ENCODE data around the gene ENPP1. TPM values are rescaled to one million over a fixed set of nuclear protein-coding genes. Genes with fewer than 3 reads are reported as not detected.

Gene ENPP1
- total RNA-seq, 1 donor: 16.3 TPM

DNA sequence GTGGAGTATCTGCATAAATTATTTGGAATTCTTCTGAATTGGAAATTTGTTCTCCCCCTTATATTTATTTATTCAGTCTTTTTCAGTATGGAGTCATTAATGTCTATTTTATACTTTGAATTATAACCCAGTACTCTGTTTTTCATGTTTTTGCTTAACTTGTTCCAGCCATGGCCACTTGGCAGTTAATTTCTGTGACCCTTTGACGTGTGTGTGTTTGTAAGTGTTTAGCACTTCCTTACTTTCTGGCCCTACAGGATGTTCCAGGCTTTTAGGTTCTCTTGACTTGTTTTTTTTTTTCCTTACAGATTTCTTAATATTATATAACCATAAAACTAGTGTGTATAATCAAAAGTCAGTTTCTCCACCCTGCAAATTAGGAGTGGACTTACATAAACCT lies 24.1 kb downstream of the ENPP1 start:
- TF ChIP-seq, protein P1, sequence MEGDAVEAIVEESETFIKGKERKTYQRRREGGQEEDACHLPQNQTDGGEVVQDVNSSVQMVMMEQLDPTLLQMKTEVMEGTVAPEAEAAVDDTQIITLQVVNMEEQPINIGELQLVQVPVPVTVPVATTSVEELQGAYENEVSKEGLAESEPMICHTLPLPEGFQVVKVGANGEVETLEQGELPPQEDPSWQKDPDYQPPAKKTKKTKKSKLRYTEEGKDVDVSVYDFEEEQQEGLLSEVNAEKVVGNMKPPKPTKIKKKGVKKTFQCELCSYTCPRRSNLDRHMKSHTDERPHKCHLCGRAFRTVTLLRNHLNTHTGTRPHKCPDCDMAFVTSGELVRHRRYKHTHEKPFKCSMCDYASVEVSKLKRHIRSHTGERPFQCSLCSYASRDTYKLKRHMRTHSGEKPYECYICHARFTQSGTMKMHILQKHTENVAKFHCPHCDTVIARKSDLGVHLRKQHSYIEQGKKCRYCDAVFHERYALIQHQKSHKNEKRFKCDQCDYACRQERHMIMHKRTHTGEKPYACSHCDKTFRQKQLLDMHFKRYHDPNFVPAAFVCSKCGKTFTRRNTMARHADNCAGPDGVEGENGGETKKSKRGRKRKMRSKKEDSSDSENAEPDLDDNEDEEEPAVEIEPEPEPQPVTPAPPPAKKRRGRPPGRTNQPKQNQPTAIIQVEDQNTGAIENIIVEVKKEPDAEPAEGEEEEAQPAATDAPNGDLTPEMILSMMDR (IDR thresholded peaks at IDR 0.05; ENCODE audit: extremely low read depth, low read depth, low read length): no peak
- Histone ChIP-seq H3K27me3 (ENCODE audit: insufficient read depth, low read length) (no peaks in the 10 kb centered on the region), H4K20me1 (ENCODE audit: insufficient read depth, low read length) (peaks cover 3% of the 10 kb centered on the region), H3K36me3 (ENCODE audit: insufficient read depth, low read length) (peaks cover 6% of the 10 kb centered on the region), H3K4me1 (ENCODE audit: insufficient read depth, low read length) (peaks cover 20% of the 10 kb centered on the region), H3K27ac (ENCODE audit: low read depth, low read length) (peak overlapping the region; percentile 77), H3K9me3 (ENCODE audit: low read depth, low read length) (no peaks in the 10 kb centered on the region), H3K79me2 (ENCODE audit: insufficient read depth, low read length) (peaks cover 57% of the 10 kb centered on the region), H3K4me3 (ENCODE audit: insufficient read depth, low read length) (no peak overlapping the region), H3K4me2 (ENCODE audit: insufficient read depth, low read length) (no peak overlapping the region), H2AFZ (ENCODE audit: low read length) (no peak overlapping the region)
- DNase-seq (ENCODE audit: insufficient read length, low spot score, missing footprints): no peak

DNA sequence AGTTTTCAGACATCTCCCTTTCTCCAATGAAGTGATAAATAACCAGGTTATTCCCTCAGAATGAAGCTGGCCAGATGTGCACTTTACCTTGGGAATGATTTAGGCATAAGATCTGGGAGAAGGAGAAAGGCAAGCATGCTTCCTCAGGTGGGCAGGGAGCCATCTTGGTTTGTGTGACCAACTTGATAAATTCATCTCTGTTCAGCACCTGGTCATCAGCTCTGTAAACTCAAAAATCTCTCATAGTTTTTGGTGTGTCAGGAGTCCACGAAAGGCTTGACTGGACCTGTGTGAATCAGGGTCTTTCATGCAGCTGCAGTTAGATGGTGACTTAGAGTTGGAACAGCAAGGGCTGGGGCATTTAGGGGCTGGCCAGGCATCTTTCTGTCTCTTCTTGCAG lies 24.5 kb downstream of the ENPP1 start:
- Histone ChIP-seq H4K20me1 (ENCODE audit: insufficient read depth, low read length) (peaks cover 3% of the 10 kb centered on the region), H3K4me2 (ENCODE audit: insufficient read depth, low read length) (no peak overlapping the region), H3K9me3 (ENCODE audit: low read depth, low read length) (no peaks in the 10 kb centered on the region), H3K79me2 (ENCODE audit: insufficient read depth, low read length) (peaks cover 54% of the 10 kb centered on the region), H3K4me1 (ENCODE audit: insufficient read depth, low read length) (peaks cover 20% of the 10 kb centered on the region), H3K36me3 (ENCODE audit: insufficient read depth, low read length) (peaks cover 1% of the 10 kb centered on the region), H3K4me3 (ENCODE audit: insufficient read depth, low read length) (no peak overlapping the region), H3K27ac (ENCODE audit: low read depth, low read length) (peak overlapping the region; percentile 77), H2AFZ (ENCODE audit: low read length) (no peak overlapping the region), H3K27me3 (ENCODE audit: insufficient read depth, low read length) (no peaks in the 10 kb centered on the region)
- TF ChIP-seq, protein P1 (IDR thresholded peaks at IDR 0.05; ENCODE audit: extremely low read depth, low read depth, low read length): no peak
- DNase-seq (ENCODE audit: insufficient read length, low spot score, missing footprints): no peak

DNA sequence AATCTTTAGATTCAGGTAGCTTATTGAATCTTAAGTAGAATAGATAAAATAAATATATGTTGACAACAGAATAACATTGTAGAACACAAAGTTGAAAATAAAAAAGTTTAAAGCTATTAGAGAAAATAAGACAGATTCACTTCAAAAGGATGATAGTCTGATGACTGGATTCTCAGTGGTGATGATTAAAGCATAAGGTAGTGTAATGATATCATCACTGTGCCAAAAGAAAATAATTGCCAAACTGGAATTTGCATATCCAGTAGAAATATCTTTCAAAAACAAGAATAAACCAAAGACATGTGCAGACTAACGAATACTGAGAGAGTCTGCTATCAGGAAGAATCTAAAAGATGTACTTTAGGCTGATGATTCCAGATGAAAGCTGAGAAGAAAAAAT lies 30.2 kb downstream of the ENPP1 start:
- TF ChIP-seq, protein P1 (IDR thresholded peaks at IDR 0.05; ENCODE audit: extremely low read depth, low read depth, low read length): no peak
- Histone ChIP-seq H3K36me3 (ENCODE audit: insufficient read depth, low read length) (no peaks in the 10 kb centered on the region), H3K27ac (ENCODE audit: low read depth, low read length) (no peak overlapping the region), H2AFZ (ENCODE audit: low read length) (no peak overlapping the region), H4K20me1 (ENCODE audit: insufficient read depth, low read length) (no peaks in the 10 kb centered on the region), H3K4me1 (ENCODE audit: insufficient read depth, low read length) (peaks cover 4% of the 10 kb centered on the region), H3K4me3 (ENCODE audit: insufficient read depth, low read length) (no peak overlapping the region), H3K4me2 (ENCODE audit: insufficient read depth, low read length) (no peak overlapping the region), H3K79me2 (ENCODE audit: insufficient read depth, low read length) (peaks cover 27% of the 10 kb centered on the region), H3K27me3 (ENCODE audit: insufficient read depth, low read length) (no peaks in the 10 kb centered on the region), H3K9me3 (ENCODE audit: low read depth, low read length) (no peaks in the 10 kb centered on the region)
- DNase-seq (ENCODE audit: insufficient read length, low spot score, missing footprints): no peak

DNA sequence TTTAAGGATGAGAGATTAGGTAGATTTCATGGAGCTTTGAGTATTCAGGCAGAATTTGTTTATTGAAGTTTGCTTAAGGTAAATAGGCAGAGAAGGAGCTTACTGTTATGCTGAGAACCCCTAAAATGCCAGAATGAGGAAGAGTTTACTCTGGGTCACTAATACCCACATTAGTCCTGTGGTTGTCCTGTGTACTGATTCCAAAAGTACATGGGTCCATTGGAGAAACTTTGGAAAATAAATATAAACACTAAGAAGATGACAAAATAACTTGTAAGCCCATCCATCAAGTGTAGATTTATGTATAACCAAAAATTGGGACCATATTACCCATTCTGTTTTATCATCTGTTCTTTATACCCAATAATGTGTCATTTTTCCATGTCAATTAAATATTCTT lies 31.6 kb downstream of the ENPP1 start:
- DNase-seq (ENCODE audit: insufficient read length, low spot score, missing footprints): no peak
- no peaks in the 10 kb centered on the region for H3K9me3 ChIP-seq (ENCODE audit: low read depth, low read length)
- H3K27me3 ChIP-seq (ENCODE audit: insufficient read depth, low read length): no peaks in the 10 kb centered on the region
- no peak overlapping the region for H3K4me2 ChIP-seq (ENCODE audit: insufficient read depth, low read length)
- no peak overlapping the region for H3K4me3 ChIP-seq (ENCODE audit: insufficient read depth, low read length)
- H3K36me3 ChIP-seq (ENCODE audit: insufficient read depth, low read length): no peaks in the 10 kb centered on the region
- TF ChIP-seq, protein P1 (IDR thresholded peaks at IDR 0.05; ENCODE audit: extremely low read depth, low read depth, low read length): no peak
- H4K20me1 ChIP-seq (ENCODE audit: insufficient read depth, low read length): no peaks in the 10 kb centered on the region
- peaks cover 4% of the 10 kb centered on the region for H3K4me1 ChIP-seq (ENCODE audit: insufficient read depth, low read length)
- H3K27ac ChIP-seq (ENCODE audit: low read depth, low read length): no peak overlapping the region
- H3K79me2 ChIP-seq (ENCODE audit: insufficient read depth, low read length): peaks cover 28% of the 10 kb centered on the region
- H2AFZ ChIP-seq (ENCODE audit: low read length): no peak overlapping the region
